ENCODE results near the gene NPC1.

DNA sequence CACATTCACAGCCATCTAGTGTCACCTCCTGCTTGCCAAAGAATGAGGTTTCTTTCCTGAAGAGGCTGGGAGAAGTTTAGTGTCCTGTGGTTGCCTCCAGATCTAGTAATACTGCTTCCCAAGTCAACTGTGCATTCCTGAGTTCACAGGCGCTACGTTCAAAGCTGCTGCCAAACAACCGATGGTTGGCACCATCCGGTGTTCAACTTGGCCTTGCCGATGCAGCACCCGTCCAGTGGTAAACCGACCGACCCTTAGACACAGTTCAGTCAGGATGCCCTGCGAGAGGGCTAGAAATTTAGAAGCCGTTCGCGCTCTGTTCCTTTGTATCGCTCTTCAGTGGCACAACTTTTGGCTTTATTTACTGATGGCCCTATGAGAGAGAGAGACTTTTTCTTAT lies 54.4 kb downstream of the NPC1 start:
- TF ChIP-seq, protein P1, sequence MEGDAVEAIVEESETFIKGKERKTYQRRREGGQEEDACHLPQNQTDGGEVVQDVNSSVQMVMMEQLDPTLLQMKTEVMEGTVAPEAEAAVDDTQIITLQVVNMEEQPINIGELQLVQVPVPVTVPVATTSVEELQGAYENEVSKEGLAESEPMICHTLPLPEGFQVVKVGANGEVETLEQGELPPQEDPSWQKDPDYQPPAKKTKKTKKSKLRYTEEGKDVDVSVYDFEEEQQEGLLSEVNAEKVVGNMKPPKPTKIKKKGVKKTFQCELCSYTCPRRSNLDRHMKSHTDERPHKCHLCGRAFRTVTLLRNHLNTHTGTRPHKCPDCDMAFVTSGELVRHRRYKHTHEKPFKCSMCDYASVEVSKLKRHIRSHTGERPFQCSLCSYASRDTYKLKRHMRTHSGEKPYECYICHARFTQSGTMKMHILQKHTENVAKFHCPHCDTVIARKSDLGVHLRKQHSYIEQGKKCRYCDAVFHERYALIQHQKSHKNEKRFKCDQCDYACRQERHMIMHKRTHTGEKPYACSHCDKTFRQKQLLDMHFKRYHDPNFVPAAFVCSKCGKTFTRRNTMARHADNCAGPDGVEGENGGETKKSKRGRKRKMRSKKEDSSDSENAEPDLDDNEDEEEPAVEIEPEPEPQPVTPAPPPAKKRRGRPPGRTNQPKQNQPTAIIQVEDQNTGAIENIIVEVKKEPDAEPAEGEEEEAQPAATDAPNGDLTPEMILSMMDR (IDR thresholded peaks at IDR 0.05; ENCODE audit: extremely low read depth in 1 of 2, insufficient read depth in 1 of 2, low read depth in 1 of 2, low read length in 2 of 2), result no peak
- no peak for TF ChIP-seq POLR2A (IDR thresholded peaks at IDR 0.05; ENCODE audit: low read depth, low read length)

All from endothelial cell of umbilical vein (primary cell).